ENCODE results near the gene FNBP1L. TPM values are rescaled to one million over a fixed set of nuclear protein-coding genes. Genes with fewer than 3 reads are reported as not detected.
"Not testable (repeated sequence)": the region's sequence is repeated elsewhere in the genome, so short reads cannot be mapped to it uniquely, and the experiment has no call there.

Gene FNBP1L
- total RNA-seq, 3 donors from 2014 or later = 1.2 to 3.0 (median 1.9) TPM

DNA sequence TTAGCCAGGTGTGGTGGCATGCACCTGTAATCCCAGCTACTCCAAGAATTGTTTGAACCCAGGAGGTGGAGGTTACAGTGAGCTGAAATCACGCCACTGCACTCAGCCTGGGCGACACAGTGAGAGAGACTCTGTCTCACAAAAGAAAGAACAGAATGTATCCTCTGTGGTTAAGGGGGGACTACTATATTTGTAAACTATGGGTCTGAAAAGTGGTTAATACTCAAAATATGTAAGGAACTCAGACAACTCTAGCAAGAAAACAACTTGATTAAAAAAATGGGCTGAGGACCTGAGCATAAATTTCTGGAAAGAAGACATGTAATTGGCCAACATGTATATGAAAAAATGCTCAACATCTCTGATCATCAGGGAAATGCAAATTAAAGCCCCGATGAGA, 11.2 kb downstream of the FNBP1L start:
- peaks cover 23% of the 10 kb centered on the region for H3K27me3 Mint-ChIP-seq (ENCODE audit: low read depth)
- H3K36me3 Mint-ChIP-seq (ENCODE audit: insufficient read depth) = no peaks in the 10 kb centered on the region
- no peak for DNase-seq
- no peaks in the 10 kb centered on the region for H3K4me1 Mint-ChIP-seq (ENCODE audit: low read depth)
- H3K9me3 Mint-ChIP-seq = no peaks in the 10 kb centered on the region
- ATAC-seq = no peak
- no peak overlapping the region for H3K4me3 Mint-ChIP-seq

DNA sequence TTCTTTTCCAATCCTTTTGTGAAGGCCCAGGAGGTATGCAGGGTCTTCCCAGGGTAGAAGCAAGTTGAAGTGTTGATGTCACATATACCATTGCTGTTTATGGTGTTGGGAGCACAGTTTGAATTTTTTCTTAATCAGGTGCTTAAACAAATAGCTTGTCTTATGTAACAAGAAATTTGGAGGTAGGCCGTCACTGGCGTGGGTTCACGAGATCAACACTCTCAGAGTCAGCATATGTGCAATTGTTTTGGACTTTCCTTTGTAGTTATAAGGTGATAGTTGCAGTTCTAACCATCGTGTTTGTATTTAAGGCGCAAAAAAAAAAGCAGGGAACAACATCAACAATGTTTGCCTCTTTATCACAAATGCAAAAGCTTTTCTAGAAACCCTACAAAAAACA, 13.3 kb downstream of the FNBP1L start:
- H3K27me3 Mint-ChIP-seq (ENCODE audit: low read depth) = peaks cover 12% of the 10 kb centered on the region
- H3K36me3 Mint-ChIP-seq (ENCODE audit: insufficient read depth) = no peaks in the 10 kb centered on the region
- peaks cover 6% of the 10 kb centered on the region for H3K9me3 Mint-ChIP-seq
- H3K4me3 Mint-ChIP-seq = no peak overlapping the region
- H3K4me1 Mint-ChIP-seq (ENCODE audit: low read depth) = no peaks in the 10 kb centered on the region
- ATAC-seq (no peak), DNase-seq (no peak)

DNA sequence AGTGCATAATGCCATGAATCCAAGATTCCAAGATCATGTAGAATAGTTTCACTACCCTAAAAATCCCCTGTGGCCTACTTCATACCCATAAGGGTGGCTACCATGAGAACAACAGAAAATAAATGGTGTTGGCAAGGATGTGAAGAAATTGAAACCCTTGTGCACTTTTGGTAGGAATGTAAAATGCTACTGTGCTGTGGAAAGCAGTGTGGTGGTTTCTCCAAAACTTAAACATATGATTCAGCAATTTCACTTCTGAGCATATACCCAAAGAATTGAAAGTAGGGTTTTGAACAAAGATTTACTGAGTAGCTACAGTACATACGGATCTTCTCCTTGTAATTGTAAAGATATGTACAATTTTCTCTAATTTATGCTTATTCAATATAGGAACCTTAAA, 16.0 kb downstream of the FNBP1L start:
- DNase-seq = no peak
- Mint-ChIP-seq H3K27me3 (ENCODE audit: low read depth) (peaks cover 6% of the 10 kb centered on the region), H3K36me3 (ENCODE audit: insufficient read depth) (no peaks in the 10 kb centered on the region), H3K9me3 (peaks cover 6% of the 10 kb centered on the region), H3K4me3 (no peak overlapping the region), H3K4me1 (ENCODE audit: low read depth) (no peaks in the 10 kb centered on the region)
- no peak for ATAC-seq

DNA sequence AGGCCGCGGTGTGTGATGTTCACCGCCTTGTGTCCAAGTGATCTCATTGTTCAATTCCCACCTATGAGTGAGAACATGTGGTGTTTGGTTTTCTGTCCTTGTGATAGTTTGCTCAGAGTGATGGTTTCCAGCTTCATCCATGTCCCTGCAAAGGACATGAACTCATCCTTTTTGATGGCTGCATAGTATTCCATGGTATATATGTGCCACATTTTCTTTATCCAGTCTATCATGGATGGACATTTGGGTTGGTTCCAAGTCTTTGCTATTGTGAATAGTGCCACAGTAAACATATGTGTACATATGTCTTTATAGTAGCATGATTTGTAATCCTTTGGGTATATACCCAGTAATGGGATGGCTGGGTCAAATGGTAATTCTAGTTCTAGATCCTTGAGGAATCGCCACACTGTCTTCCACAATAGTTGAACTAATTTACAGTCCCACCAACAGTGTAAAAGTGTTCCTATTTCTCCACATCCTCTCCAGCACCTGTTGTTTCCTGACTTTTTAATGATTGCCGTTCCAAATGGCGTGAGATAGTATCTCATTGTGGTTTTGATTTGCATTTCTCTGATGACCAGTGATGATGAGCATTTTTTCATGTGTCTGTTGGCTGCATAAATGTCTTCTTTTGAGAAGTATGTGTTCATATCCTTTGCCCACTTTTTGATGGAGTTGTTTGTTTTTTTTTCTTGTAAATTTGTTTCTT, 17.6 kb downstream of the FNBP1L start:
- not testable (repeated sequence) for DNase-seq; H3K36me3 Mint-ChIP-seq (ENCODE audit: insufficient read depth); H3K4me3 Mint-ChIP-seq; H3K4me1 Mint-ChIP-seq (ENCODE audit: low read depth); ATAC-seq; H3K9me3 Mint-ChIP-seq
- H3K27me3 Mint-ChIP-seq (ENCODE audit: low read depth) = peaks cover 10% of the 10 kb centered on the region

DNA sequence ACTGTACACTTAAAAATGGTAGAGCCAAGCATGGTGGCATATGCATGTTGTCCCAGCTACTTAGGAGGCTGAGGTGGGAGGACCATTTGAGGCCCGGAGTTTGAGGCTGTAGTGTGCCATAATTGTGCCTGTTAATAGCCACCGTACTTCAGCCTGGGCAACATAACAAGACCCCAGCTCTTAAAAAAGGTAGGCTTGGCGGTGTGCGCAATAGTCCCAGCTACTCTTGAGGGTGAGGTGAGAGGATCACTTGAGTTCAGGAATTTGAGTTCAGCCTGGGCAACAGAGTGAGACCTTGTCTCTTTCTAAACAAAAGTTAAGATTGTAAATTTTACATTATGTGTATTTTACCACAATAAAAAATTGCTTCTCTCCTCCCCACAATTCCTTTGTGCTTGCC, 19.7 kb downstream of the FNBP1L start:
- ATAC-seq (no peak), DNase-seq (no peak)
- Mint-ChIP-seq H3K27me3 (ENCODE audit: low read depth) (peaks cover 10% of the 10 kb centered on the region), H3K36me3 (ENCODE audit: insufficient read depth) (no peaks in the 10 kb centered on the region), H3K4me1 (ENCODE audit: low read depth) (no peaks in the 10 kb centered on the region), H3K9me3 (peaks cover 6% of the 10 kb centered on the region), H3K4me3 (no peak overlapping the region)

DNA sequence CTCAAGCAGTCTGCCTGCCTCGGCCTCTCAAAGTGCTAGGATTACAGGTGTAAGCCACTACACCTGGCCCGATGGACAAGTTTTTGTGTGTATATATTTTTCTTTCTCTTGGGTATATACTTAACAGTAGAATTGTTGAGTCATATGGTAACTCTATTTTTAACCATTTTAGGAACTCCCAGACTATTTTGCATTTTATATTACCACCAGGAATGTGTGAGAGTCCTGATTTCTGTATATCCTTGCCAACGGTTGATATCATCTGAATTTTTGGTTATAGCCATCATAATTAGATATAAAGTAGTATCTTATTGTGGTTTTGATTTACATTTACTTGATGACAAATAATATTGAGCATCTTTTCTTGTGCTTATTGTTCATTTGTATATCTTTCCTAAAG, 20.7 kb downstream of the FNBP1L start:
- Mint-ChIP-seq H3K36me3 (ENCODE audit: insufficient read depth) (no peaks in the 10 kb centered on the region), H3K27me3 (ENCODE audit: low read depth) (peaks cover 10% of the 10 kb centered on the region), H3K4me1 (ENCODE audit: low read depth) (no peaks in the 10 kb centered on the region), H3K4me3 (no peak overlapping the region), H3K9me3 (peaks cover 6% of the 10 kb centered on the region)
- DNase-seq (no peak), ATAC-seq (no peak)

DNA sequence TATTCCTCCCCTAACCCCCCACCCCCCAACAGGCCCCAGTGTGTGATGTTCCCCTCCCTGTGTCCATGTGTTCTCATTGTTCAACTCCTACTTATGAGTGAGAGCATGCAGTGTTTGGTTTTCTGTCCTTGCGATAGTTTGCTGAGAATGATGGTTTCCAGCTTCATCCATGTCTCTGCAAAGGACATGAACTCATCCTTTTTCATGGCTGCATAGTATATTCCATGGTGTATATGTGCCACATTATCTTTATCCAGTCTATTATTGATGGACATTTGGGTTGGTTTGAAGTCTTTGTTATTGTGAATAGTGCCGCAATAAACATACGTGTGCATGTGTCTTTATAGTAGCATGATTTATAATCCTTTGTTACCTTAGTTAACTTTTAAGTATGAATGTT, 21.3 kb downstream of the FNBP1L start:
- H3K27me3 Mint-ChIP-seq (ENCODE audit: low read depth) = peaks cover 10% of the 10 kb centered on the region
- not testable (repeated sequence) for ATAC-seq

DNA sequence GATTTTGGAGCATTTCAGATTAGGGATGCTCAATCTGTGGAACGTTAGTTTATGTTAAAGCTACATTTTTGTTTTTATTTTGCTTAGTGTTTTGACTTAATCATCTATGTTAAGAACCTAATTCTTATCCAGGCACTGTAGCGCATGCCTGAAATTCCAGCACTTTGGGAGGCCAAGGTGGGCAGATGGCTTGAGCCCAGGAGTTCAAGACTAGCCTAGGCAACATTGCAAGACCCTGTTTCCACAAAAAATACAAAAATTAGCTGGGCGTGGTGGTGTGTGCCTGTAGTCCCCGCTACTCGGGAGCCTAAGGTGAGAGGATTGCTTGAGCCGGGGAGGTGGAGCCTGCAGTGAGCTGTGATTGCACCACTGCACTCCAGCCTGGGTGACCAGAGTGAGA, 23.4 kb downstream of the FNBP1L start:
- H3K4me1 Mint-ChIP-seq (ENCODE audit: low read depth) = no peaks in the 10 kb centered on the region
- DNase-seq (no peak), ATAC-seq (no peak)
- H3K36me3 Mint-ChIP-seq (ENCODE audit: insufficient read depth) = no peaks in the 10 kb centered on the region
- no peak overlapping the region for H3K4me3 Mint-ChIP-seq
- H3K9me3 Mint-ChIP-seq = peaks cover 2% of the 10 kb centered on the region
- H3K27me3 Mint-ChIP-seq (ENCODE audit: low read depth) = peaks cover 10% of the 10 kb centered on the region

More for the DNA sequence above, 21.3 kb downstream of the FNBP1L start:
- not testable (repeated sequence) for H3K4me3 Mint-ChIP-seq; H3K9me3 Mint-ChIP-seq; DNase-seq; H3K4me1 Mint-ChIP-seq (ENCODE audit: low read depth); H3K36me3 Mint-ChIP-seq (ENCODE audit: insufficient read depth)

DNA sequence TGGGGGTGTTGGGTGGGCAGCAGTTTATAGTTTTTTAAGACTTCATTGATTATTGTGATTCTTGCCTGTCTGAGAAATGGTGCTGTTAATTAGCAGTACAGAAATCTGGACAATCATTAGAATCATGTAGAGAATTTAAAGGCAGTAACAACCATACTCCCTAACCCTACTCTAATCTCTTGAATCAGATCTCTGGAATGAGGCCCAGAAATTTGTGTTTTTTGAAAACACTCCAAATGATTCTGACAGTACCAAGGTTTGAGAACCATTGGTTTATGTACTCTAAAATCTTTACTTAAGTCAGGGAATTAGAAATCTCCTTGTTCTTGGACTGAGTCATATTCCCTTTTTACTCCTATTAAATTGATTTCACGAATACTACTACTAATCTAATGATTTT, 24.0 kb downstream of the FNBP1L start:
- Mint-ChIP-seq H3K27me3 (ENCODE audit: low read depth) (peaks cover 8% of the 10 kb centered on the region), H3K4me1 (ENCODE audit: low read depth) (no peaks in the 10 kb centered on the region), H3K36me3 (ENCODE audit: insufficient read depth) (no peaks in the 10 kb centered on the region), H3K4me3 (no peak overlapping the region), H3K9me3 (peaks cover 3% of the 10 kb centered on the region)
- ATAC-seq (no peak), DNase-seq (no peak)

DNA sequence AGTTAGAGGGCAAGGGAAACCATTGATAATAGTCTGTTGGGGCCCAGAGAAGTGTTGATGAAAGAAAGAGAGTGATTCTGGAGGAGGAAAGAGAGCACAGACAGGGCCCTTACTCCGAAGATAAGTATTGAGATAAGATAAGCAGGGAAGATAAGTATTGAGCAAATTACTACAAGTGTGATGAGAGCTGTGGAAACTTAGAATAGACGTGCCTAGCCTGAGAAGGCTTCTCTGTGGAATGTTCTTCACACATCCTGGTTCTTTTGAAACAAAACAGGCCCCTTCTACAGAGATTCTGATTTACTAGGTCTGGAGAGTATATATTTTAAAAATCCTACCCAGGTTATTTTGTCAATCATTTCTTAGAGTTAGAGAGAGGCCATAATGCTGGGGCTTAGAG, 26.4 kb downstream of the FNBP1L start:
- Mint-ChIP-seq H3K27me3 (ENCODE audit: low read depth) (peaks cover 8% of the 10 kb centered on the region), H3K36me3 (ENCODE audit: insufficient read depth) (no peaks in the 10 kb centered on the region), H3K4me3 (no peak overlapping the region), H3K9me3 (peaks cover 17% of the 10 kb centered on the region), H3K4me1 (ENCODE audit: low read depth) (no peaks in the 10 kb centered on the region)
- ATAC-seq = no peak
- DNase-seq = no peak

DNA sequence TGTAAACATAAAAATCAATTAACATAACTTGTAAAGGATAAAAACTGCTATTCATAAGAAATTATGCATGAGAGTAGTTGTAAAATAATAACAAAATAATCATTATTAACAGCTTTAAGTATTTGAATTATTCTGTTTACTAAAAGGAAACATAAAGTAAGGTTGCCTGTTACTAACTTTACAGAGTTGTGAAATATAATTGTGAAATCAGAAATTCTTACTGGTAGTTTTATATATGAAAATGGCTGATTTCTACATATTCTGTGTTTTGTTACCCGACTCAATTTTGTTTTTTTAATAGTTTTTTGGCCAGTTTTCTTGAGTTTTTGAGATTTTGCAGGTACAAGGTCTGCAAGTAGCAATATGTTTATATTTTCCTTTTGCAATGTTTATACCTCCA, 27.8 kb downstream of the FNBP1L start:
- H3K27me3 Mint-ChIP-seq (ENCODE audit: low read depth) = peaks cover 3% of the 10 kb centered on the region
- no peak overlapping the region for H3K4me3 Mint-ChIP-seq
- H3K36me3 Mint-ChIP-seq (ENCODE audit: insufficient read depth) = no peaks in the 10 kb centered on the region

DNA sequence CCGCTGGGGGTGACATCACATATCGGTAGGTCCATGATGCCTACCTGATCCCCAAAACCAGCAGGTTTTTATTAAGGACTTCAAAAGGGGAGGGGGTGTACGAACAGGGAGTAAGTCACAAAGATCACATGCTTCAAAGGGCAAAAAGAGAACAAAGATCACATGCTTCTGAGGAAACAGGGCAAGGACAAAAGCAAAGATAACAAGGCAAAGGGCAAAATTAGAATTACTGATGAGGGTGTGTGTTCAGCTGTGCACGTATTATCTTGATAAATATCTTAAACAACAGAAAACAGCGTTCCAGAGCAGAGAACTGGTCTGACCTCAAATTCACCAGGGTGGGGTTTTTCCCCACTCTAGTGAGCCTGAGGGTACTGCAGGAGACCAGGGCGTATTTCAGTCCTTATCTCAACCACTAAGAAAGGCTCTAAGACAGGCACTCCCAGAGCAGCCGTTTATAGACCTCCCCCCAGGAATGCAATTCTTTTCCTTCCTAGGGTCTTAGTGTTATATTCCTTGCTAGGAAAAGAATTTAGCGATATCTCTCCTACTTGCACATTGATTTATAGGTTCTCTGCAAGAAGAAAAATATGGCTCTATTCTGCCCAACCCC, 31.3 kb downstream of the FNBP1L start:
- DNase-seq; H3K36me3 Mint-ChIP-seq (ENCODE audit: insufficient read depth); ATAC-seq; H3K4me3 Mint-ChIP-seq; H3K4me1 Mint-ChIP-seq (ENCODE audit: low read depth); H3K27me3 Mint-ChIP-seq (ENCODE audit: low read depth): not testable (repeated sequence)
- peaks cover 22% of the 10 kb centered on the region for H3K9me3 Mint-ChIP-seq

More for the DNA sequence above, 27.8 kb downstream of the FNBP1L start:
- no peak for ATAC-seq
- H3K9me3 Mint-ChIP-seq = peaks cover 22% of the 10 kb centered on the region
- no peaks in the 10 kb centered on the region for H3K4me1 Mint-ChIP-seq (ENCODE audit: low read depth)
- DNase-seq = no peak

DNA sequence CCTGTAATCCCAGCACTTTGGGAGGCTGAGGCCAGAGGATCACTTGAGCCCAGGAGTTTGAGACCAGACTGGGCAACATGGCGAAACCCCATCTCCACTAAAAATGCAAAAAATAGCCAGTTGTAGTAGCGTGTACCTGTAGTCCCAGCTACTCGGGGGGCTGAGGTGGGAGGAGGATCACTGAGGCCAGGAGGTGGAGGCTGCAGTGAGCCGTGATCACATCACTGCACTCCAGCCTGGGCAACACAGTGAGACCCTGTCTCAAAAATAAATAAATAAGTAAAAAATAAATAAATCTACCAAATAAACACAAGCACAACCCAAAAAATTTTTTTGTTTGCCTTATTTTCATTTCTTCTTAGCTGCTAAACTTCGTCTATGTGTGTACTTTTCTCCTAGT, 34.0 kb downstream of the FNBP1L start:
- H3K4me3 Mint-ChIP-seq; H3K36me3 Mint-ChIP-seq (ENCODE audit: insufficient read depth); H3K27me3 Mint-ChIP-seq (ENCODE audit: low read depth); DNase-seq; H3K4me1 Mint-ChIP-seq (ENCODE audit: low read depth); ATAC-seq: not testable (repeated sequence)
- H3K9me3 Mint-ChIP-seq = peaks cover 20% of the 10 kb centered on the region

DNA sequence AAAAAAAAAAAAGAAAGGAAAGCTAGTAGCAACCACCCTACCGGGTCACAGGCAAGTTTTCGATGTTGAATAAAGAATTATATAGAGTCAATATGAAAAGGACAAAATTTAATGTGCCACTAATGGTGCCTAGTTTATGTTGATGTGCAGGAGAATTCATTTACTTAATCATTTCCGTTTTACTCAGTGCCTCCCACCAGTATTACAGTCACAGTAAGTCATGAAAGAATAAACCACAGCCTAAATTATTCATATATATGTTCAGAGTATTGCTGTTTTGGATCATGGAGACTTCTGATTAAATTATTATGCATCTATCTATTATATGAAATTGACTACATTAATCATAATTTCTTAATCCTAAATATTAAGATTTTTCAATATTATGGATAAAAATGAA, 35.3 kb downstream of the FNBP1L start:
- H3K27me3 Mint-ChIP-seq (ENCODE audit: low read depth) = peaks cover 1% of the 10 kb centered on the region
- no peaks in the 10 kb centered on the region for H3K4me1 Mint-ChIP-seq (ENCODE audit: low read depth)
- peaks cover 16% of the 10 kb centered on the region for H3K9me3 Mint-ChIP-seq
- DNase-seq (no peak), ATAC-seq (peak in 1 of 2 donors; percentile 46)
- no peak overlapping the region for H3K4me3 Mint-ChIP-seq
- H3K36me3 Mint-ChIP-seq (ENCODE audit: insufficient read depth) = no peaks in the 10 kb centered on the region

DNA sequence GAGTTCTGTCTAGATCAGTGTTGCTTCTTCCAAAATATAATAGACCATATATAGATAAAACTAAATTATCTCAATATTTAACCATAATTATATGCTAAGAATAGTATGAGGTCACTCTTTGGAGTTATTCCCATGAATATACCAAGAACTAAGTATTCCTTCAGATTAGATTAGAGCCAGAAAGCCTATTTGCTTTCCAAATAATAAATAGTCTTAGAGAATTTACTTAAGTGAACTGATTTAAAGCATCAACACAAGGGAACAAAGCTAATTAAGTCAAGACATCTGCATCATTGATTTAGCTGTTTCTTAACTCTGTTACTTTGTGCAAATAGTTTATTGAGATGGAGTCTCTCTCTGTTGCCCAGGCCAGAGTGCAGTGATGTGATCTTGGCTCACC, 35.7 kb downstream of the FNBP1L start:
- peaks cover 1% of the 10 kb centered on the region for H3K27me3 Mint-ChIP-seq (ENCODE audit: low read depth)

More for the DNA sequence above, 35.7 kb downstream of the FNBP1L start:
- H3K9me3 Mint-ChIP-seq = peaks cover 12% of the 10 kb centered on the region
- H3K36me3 Mint-ChIP-seq (ENCODE audit: insufficient read depth) = no peaks in the 10 kb centered on the region
- ATAC-seq (no peak), DNase-seq (no peak)
- H3K4me3 Mint-ChIP-seq = no peak overlapping the region
- H3K4me1 Mint-ChIP-seq (ENCODE audit: low read depth) = no peaks in the 10 kb centered on the region

Data from activated T-cell treated with anti-CD3 and anti-CD28 coated beads, Interleukin-2, amount 50 U/mL, for 4 hours (primary cell).